Measurements from ENCODE around the gene ARID1B. TPM values are rescaled to one million over a fixed set of nuclear protein-coding genes. Genes with fewer than 3 reads are reported as not detected.

ARID1B gene
- total and polyA plus RNA-seq, 2 of the 13 experiments (the other 11 are each of a cell fraction or from before 2014, with no cell fraction given), result 20.1 to 32.6 TPM

GRCh38 chr6:156777577-156778453 is 637 bp downstream of the ARID1B start (continued):
- TF ChIP-seq, protein P1, sequence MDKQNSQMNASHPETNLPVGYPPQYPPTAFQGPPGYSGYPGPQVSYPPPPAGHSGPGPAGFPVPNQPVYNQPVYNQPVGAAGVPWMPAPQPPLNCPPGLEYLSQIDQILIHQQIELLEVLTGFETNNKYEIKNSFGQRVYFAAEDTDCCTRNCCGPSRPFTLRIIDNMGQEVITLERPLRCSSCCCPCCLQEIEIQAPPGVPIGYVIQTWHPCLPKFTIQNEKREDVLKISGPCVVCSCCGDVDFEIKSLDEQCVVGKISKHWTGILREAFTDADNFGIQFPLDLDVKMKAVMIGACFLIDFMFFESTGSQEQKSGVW (CRISPR knock-in tag; IDR thresholded peaks at IDR 0.05; ENCODE audit: borderline replicate concordance), result no peak
- TF ChIP-seq TOE1 (CRISPR knock-in tag; IDR thresholded peaks at IDR 0.05), result no peak
- no peak for TF ChIP-seq CSRNP1 (CRISPR knock-in tag; IDR thresholded peaks at IDR 0.05)
- TF ChIP-seq AHR (CRISPR knock-in tag; IDR thresholded peaks at IDR 0.05), result no peak
- peak; percentile 90; the same call in 1 of the 2 replicates for TF ChIP-seq UBTF (CRISPR knock-in tag; IDR thresholded peaks at IDR 0.05)
- TF ChIP-seq, protein P2, sequence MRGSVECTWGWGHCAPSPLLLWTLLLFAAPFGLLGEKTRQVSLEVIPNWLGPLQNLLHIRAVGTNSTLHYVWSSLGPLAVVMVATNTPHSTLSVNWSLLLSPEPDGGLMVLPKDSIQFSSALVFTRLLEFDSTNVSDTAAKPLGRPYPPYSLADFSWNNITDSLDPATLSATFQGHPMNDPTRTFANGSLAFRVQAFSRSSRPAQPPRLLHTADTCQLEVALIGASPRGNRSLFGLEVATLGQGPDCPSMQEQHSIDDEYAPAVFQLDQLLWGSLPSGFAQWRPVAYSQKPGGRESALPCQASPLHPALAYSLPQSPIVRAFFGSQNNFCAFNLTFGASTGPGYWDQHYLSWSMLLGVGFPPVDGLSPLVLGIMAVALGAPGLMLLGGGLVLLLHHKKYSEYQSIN (CRISPR knock-in tag; IDR thresholded peaks at IDR 0.05; ENCODE audit: borderline replicate concordance), result no peak
- TF ChIP-seq RFX5 (IDR thresholded peaks at IDR 0.05; ENCODE audit: low read depth, low read length), result no peak
- no peak for TF ChIP-seq CBX2 (IDR thresholded peaks at IDR 0.05; ENCODE audit: low read depth, low read length)
- no peak for TF ChIP-seq CBX2 (CRISPR knock-in tag; IDR thresholded peaks at IDR 0.05; ENCODE audit: low read depth)
- no peak for TF ChIP-seq SMARCC2 (IDR thresholded peaks at IDR 0.05)
- no peak for TF ChIP-seq ZFAT (CRISPR knock-in tag; conservative IDR thresholded peaks at IDR 0.05)
- no peak for TF ChIP-seq ZNF770 (CRISPR knock-in tag; IDR thresholded peaks at IDR 0.05)
- 0 out of 2 replicates have a peak, but pooled peaks have one; percentile 61 for TF ChIP-seq ZNF30 (CRISPR knock-in tag; IDR thresholded peaks at IDR 0.05)
- no peak for TF ChIP-seq BCL6 (CRISPR knock-in tag; IDR thresholded peaks at IDR 0.05)
- TF ChIP-seq ZNF510 (CRISPR knock-in tag; IDR thresholded peaks at IDR 0.05; ENCODE audit: low read depth), result no peak
- no peak; the same call in 1 of the 2 replicates for TF ChIP-seq ZNF674 (CRISPR knock-in tag; IDR thresholded peaks at IDR 0.05; ENCODE audit: low read depth)
- TF ChIP-seq, protein P3, sequence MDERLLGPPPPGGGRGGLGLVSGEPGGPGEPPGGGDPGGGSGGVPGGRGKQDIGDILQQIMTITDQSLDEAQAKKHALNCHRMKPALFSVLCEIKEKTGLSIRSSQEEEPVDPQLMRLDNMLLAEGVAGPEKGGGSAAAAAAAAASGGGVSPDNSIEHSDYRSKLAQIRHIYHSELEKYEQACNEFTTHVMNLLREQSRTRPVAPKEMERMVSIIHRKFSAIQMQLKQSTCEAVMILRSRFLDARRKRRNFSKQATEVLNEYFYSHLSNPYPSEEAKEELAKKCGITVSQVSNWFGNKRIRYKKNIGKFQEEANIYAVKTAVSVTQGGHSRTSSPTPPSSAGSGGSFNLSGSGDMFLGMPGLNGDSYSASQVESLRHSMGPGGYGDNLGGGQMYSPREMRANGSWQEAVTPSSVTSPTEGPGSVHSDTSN (CRISPR knock-in tag; IDR thresholded peaks at IDR 0.05), result no peak
- TF ChIP-seq, protein P4, sequence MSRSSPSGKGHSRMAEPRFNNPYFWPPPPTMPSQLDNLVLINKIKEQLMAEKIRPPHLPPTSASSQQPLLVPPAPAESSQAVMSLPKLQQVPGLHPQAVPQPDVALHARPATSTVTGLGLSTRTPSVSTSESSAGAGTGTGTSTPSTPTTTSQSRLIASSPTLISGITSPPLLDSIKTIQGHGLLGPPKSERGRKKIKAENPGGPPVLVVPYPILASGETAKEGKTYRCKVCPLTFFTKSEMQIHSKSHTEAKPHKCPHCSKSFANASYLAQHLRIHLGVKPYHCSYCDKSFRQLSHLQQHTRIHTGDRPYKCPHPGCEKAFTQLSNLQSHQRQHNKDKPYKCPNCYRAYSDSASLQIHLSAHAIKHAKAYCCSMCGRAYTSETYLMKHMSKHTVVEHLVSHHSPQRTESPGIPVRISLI (CRISPR knock-in tag; IDR thresholded peaks at IDR 0.05; ENCODE audit: borderline replicate concordance), result no peak
